ENCODE data around the gene SCML1.

GRCh38 chrX:17767734-17768133 lies 30.4 kb downstream of the SCML1 start:
- TF ChIP-seq CTCF (conservative IDR thresholded peaks at IDR 0.05 in 1 of 2, IDR thresholded peaks at IDR 0.05 in 1 of 2; ENCODE audit: low read depth in 1 of 2, low read length in 2 of 2) = no peak
- TF ChIP-seq EZH2 (IDR thresholded peaks at IDR 0.05; ENCODE audit: low read length, missing control alignments) = no peak

Measured in fibroblast of lung (primary cell).